Stimulated activated CD4-positive, alpha-beta T cell treated with anti-CD3 and anti-CD28 coated beads, Interleukin-15, amount 100 ng/mL, for 1 hour (primary cell): Measurements from ENCODE around the gene DRC3.
"Not testable (repeated sequence)": the region's sequence is repeated elsewhere in the genome, so short reads cannot be mapped to it uniquely, and the experiment has no call there.

Source experiments
- DNase-seq, 2 donors: peaks; one replicate each; pipeline ENCODE4 v3.0.0-alpha.2; 2020; ENCODE audit warnings: low read depth in 1 of 2, low spot score in 1 of 2

DRC3 gene, protein sequence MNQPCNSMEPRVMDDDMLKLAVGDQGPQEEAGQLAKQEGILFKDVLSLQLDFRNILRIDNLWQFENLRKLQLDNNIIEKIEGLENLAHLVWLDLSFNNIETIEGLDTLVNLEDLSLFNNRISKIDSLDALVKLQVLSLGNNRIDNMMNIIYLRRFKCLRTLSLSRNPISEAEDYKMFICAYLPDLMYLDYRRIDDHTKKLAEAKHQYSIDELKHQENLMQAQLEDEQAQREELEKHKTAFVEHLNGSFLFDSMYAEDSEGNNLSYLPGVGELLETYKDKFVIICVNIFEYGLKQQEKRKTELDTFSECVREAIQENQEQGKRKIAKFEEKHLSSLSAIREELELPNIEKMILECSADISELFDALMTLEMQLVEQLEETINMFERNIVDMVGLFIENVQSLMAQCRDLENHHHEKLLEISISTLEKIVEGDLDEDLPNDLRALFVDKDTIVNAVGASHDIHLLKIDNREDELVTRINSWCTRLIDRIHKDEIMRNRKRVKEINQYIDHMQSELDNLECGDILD

DNA sequence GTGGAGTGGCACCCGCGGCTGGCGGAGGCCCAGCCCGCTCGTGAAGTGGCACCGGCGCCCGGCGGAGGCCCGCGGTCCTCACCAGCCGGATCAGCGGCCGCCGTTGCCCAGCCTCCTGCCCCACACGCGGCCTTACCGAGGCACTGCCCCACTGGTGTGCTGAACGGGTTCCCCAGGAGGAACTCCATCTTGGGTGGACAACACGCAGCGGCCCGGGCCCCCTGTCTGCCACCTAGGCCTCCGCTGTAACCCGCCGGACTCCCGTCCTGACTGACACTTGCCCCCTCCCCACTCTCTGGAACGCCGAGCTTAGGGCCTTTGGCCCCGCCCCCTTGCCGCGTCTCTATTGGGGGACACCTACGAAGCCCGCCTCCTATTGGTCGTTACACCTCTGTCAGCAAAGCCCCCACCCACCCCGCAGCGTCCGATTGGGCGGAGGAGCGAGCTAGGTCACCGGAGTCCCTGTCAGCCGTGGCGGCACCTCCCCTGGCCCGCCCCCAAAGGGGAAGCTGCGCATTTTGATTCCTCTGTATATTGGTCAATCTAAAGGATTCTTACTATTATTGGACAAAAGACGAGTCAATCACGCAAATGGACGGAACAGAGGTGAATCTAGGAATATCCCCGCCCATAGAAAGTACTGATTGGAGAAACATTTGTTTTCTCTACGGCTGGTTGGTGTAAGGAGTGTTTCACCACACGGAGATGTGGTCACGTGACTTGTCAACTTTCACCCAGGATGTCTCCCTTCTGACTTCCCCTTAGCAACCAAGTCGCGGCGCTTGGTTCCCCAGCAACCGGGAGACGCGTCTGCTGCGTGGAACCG lies at the start of gene DRC3, which contains the start of gene TOM1L2:
Gene DRC3 (plus strand): TSS at position 737 of the 826 bp plus-strand sequence. CDS start 4,737 bp downstream, outside the sequence.
Gene TOM1L2 (minus strand): TSS at position 275 of the 826 bp plus-strand sequence. CDS start 87 bp downstream, at position 188.
- peak; percentile 99 to 100 for DNase-seq

DNA sequence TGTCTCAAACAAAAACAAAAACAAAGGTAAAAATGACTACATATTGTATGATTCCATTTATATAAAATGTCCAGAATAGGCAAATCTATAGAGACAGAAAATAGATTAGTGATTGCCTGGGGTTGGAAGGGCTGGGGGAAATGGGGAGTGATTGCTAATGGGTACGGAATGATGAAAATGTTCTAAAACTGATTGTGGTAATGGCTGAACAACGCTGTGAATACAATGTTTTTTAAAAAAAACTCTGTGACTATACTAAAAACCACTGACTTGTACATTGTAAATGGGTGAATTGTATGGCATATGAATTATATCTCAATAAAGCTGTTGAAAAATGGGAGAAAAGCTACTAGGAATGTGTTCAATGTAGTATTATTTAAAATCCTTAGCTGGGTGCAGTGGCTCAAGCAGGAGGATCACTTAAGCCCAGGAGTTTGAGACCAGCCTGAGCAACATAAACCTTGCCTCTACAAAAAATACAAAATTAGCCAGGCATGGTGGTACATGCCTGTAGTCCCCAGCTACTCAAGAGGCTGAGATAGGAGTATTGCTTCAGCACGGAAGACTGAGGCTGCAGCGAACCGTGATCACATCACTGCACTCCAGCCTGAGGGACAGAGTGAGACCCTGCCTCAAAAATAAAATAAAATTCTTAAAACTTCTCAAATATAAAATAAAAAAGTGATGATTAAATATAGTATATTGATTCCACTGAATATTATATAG lies 48.4 kb upstream of the DRC3 start:
- DNase-seq, result no peak

DNA sequence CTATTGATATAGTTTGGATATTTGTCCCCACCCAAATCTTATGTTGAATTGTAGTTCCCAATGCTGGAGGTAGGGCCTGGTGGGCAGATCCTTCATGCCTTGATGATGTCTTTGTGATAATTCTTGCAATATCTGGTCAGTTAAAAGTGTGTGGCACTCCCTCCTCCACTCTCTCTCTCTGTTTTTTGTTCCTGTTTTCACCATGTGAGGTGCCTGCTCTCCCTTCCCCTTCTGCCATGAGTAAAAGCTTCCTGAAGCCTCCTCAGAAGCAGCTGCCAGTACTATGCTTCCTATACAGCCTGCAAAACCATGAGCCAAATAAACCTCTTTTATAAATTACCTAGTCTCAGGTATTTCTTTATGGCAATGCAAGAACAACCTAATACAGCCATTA lies 47.8 kb upstream of the DRC3 start:
- no peak for DNase-seq

DNA sequence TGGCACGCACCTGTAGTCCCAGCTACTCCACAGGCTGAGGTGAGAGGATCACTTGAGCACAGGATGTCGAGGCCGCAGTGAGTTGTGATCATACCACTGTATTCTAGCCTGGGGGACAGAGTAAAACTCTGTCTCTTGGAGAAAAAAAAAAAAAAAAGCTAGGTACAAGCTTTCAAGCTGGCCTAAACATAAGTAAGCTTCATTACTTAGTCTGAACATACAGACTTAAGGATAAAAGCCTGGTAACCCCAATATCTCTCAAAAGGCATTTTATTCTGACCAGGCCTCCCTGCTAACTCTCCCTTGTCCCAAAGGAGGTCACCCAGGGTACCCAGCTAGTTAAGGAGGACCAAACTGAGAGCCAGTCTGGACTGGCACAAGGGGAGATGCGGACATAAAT lies 46.6 kb upstream of the DRC3 start:
- DNase-seq, result no peak

DNA sequence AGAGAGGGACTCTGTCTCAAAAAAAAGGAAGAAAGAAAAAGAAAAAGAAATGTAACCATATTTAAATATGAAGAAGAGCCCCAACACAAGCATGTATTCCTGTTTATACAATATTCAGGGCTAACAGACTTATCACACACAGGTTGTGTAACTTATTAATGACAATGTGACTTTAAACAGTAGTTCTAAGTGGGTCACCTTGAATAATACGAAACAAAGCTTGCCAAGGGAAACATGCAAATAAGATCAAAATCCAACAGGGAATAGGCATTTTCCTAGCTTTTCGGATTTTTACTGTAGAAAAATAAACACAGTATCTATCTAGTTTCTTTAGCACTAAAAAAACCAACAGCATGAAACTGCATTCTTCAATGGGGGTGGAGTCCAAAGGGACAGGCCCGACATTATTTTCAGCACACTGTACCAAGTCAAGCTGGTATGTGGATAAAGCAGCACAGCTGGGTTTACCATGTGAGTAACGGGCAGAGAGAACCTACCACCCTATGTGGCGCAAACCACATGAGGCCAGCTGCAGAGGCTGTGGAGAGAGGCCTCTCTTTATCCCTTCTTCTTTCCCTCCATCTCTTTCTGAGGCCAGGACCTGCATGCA lies 45.7 kb upstream of the DRC3 start:
- DNase-seq, result no peak

DNA sequence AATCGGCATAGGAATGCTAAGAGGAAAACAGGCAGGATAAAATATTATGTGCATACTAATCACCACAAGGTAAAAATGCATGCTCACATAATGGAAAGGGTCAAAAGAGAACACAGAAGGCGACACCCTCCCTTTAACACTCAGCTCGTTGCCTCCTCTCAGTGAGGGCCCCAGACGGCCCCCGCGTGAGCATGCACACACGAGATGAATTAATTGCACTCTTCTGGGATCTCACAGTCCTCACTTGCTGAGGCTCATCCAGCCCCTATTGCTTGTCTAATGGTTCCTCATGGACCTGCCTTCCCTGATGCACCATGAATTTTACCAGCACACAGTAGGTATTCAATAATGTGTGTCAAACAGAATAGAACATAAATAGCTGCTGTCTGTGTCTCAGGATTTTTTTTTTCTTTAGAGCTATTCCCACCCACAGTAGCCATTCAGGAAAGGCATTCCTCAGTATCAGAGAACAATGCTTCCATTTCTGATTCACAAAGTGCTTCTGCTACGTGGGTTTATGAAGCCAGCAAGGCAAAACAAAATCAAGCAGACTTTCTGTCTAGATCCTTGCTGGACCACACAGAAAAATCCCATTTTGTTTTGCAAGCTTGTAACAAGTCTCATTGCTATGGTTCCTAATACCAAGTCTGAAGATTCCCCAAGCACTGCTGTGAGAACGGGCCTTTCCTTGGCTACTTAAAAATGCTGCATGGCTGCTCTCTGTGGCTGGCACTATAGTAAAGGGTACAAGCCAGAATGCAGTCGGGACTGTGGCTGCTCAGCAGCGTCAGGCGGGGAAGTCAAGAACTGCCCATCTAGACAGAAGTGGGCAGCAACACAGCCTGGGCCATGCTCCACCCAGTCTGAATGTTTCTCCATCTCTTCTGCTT lies 44.0 kb upstream of the DRC3 start:
- DNase-seq, result no peak

DNA sequence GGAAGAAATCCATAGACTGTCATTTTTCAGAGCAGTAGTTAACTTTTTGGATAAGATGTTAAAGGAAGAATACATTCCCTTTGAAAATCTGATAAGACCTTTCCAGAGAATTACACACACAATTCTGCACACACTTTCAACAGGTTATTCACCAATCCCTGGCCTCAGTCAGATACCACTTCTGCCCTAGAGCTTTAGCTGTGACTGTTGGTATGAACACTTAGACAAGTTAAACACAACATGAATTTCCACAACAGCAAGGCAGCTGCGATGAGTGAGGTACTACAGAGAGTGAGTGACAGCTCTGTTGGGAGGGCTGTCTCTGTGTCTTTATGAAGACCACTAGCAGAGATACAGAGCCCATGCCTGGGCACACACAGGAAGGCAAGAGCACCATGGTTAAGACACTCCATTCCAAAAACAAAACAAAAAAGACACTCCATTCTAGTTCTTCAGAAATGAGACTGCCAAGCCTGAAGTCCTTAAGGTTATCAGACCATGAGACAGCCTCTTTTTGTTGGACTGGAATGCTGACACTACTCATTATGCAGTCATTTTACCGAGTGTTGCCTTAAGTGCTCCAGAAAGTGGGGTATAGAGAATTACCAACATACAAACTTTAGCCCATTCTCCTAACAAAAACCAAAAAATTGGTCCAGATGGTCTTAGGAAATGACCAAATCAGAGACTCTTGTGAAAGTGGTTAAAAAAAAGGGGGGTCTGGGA lies 42.8 kb upstream of the DRC3 start:
- DNase-seq, result no peak

DNA sequence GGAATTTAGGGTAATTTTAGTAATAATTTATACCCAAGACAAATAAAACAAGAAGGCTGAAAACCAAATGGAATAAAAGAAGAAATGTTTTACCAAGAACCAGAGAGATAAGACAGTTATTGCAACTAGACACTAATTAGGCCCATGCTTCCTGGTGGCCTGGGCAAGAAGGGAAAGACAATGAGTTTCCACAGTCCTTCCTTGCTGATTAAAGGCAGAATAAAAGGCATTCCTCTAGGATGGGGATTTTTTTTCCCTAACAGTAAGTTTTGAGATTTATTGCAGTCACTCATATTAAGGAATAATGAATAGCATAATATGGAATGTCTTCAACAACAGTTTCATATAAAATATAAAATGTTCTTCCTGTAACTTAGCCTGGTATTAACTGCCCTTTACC lies 42.0 kb upstream of the DRC3 start:
- DNase-seq, result no peak

DNA sequence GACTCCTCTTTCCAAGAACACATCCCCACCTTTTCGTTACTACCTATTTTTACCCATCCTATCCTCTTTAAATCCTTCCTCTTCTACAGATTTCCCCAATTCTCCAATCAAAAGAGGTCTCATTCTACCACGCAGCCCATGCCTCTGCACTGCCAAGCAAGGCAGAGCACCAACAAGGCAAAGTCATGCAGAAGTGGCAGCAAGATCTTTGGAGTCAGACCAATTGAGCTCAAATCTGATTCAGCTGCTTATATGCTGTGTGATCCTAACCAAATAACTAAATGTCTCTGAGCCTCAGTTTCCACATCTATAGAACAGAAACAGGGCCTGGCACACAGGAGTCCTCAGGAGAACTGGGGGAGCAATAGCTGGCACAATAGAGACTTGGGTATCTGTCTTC lies 41.5 kb upstream of the DRC3 start:
- DNase-seq, result no peak

DNA sequence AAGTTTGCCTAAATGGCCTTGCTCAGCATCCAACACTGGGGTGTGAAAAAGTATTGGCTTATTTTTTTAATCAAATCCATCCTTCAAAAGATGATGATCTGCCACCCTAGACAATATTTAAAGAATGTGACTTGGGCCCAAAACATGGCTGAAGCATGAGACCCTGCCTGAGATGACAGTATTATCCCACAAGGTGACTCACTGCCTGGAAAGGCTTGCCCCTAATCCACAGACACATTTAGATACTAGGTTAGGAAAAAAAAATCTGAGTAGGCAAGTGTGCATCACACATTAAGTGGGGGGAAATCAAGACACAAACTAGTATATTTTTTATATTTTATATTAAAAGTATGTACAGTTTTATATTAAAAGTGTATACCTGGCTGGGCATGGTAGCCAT lies 38.9 kb upstream of the DRC3 start:
- no peak for DNase-seq

DNA sequence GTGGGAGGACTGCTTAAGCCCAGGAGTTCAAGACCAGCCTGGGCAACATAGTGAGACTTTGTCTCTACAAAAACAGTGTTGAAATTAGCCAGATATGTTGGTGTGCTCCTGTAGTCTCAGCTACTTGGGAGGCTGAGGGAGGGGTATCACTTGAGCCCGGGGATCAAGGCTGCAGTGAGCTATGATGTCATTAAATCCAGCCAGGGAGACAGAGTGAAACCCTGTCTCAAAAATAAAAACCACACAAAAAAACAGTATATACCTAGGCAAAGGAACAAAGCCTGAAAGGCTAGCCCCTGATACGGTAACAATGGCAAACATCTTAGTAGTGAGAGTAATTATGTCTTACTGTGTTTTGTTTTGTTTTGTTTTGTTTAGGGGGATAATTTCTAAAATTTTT lies 38.4 kb upstream of the DRC3 start:
- DNase-seq, result no peak

DNA sequence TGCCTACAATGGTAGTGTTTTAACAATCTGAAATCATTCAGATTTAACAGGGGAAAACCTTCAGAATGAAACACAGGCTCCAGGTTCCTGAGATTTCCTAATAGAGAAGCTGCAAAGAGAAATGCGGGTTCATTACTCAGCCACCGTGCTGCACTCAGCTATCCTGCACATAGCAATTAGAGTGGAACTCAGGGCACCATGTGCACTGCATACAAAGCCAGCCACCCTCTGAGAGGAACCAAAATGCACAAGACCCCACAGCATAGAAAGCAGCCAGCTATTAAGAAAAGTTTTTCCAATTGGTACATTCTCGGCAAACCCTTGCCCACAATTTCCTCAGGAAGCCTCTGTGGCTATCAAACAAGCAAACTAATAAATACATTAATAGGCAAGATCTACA lies 37.9 kb upstream of the DRC3 start:
- DNase-seq, result no peak

DNA sequence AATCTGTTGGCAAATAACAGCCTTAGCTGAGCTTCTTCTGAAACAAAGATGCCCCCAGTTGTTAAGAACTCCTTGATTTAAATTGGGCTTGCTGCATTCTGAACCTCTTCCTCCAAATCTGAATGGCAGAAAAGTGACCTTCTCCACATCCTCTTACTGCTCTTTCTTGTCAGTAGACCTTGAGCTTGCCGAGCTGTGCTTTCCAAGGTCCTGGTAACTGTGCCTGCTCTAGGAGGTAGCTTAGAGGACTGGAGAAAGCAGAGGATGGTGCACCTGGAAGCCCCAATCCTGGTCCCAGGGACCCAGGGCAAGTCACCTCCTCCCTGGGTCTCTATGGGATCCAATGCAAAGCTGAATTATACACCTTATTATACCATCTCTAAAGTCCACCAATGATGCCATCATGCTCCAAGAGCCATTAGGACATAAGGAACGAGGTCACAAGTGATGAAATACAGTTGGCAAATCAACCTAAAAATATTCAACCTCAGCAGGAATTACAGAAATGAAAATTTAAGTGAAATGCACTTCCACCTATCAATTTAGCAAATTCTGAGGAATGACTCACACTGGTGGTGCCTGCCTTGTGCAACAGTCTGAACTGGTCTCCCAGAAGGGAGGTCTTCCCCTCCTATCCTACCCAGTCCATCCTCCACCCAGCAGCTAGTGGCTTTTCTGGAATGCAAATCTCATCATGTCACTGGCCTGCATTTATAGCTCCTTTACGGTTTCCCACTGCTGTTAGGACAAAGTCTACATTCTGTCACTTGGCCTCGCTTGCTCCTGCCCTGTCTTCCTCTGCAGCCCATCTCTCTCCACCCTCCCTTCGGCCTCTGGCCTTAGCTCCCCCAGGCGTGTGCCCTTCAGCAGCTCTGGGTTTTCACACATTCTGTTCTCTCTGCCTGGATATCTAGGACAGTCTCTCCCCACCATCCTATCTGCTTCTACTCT lies 37.1 kb upstream of the DRC3 start:
- no peak for DNase-seq

DNA sequence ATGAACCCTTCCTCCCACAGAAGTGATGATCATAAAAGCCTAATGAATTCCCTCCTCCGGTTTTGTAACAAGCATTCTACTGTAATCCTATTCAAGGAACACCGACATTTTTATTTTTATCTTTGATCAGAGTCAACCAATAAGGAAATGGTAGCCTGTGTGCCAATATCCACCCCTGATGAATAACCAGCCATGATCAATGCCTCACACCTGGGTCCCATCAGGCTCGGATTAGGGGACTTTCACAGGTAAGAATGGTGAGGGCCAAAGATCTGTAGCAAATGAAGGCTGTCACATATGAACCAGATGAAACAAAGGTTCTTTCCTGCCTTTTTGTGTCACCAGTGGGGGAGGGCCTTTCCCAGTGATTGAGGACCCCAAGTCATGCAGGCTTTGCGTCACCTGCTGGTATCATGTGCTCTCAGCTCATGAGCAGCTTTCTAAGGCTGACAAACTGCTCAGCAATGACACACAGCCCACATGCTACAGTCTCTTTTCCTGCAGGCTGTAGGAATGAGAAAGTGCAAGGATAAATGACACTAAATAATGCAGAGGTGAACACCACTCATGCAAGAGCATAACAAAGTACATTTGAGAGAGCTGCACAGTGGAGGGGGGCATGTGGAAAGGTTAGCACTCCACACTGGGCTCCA lies 35.3 kb upstream of the DRC3 start:
- no peak for DNase-seq

DNA sequence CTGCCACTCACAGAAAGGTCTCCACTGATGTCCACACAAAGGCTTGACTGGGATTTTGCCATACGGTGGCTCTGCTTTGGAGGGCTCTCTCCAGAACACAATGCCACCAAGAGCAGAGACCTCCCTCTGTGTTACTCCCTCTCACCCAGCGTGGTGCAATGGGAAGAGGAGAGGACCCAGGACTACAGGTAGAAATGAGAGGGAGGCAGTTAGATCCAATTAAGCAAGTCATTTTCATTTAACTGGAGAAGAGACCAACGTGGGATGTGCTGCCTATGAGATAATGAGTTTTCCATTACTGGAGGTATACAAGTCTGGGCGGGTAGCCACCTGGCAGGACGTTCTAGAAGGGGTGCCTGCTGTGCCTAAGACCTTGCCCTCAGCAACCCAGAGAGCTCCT lies 34.7 kb upstream of the DRC3 start:
- no peak for DNase-seq

DNA sequence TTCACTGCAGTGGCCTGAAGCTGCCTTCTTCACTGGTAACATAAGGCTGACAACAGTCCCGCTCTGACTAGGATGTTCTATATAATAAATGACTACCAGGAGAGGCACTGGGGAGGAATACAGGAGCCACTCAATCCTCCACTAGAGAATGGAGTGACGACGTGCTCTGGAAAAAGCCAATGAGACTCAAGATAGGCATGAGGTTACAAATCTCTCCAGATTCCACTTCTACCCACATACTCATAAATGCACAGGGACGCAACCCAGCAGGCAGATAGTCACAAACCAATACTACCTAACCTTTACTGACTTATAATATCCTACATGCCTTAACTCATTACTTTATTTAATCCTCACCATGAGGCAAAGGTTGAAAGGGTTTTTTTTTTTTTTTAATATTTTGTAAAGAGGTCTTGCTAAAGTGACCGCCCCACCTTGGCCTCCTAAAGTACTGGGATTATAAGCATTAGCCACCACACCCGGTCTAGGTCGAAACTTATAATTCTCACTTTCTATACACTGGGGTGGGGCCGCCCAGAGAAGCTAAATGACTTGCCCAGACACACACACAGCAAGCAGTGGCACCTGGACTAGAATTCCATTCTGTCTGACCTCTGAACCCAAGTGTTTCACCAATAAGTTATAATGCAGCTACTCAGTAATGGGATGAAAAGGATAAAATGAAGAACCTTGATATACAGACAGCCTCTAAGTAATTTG lies 34.1 kb upstream of the DRC3 start:
- DNase-seq, result no peak

DNA sequence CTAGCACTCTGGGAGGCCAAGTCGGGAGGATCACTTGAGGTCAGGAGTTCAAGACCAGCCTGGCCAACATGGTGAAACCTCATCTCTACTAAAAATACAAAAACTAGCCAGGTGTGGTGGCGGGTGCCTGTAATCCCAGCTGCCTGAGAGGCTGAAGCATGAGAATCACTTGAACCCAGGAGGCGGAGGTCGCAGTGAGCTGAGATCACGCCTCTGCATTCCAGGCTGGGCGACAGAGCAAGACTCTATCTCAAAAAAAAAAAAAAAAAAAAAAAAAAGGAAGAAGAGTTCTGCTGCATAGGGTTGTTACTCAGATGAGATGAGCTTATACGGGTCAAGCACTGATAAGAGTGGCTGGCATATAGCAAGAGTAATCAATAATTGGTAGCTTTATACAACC lies 32.7 kb upstream of the DRC3 start:
- DNase-seq, result not testable (repeated sequence)
